ENCODE measurements around the gene ACKR1. TPM values are rescaled to one million over a fixed set of nuclear protein-coding genes. Genes with fewer than 3 reads are reported as not detected.
A peak's percentile ranks its signal among the peaks of the same experiment; 100 is the strongest.

ACKR1 gene, protein sequence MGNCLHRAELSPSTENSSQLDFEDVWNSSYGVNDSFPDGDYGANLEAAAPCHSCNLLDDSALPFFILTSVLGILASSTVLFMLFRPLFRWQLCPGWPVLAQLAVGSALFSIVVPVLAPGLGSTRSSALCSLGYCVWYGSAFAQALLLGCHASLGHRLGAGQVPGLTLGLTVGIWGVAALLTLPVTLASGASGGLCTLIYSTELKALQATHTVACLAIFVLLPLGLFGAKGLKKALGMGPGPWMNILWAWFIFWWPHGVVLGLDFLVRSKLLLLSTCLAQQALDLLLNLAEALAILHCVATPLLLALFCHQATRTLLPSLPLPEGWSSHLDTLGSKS
- 1 to 10 TPM; 3.5 to 6.1 TPM for total RNA-seq
- polyA plus RNA-seq (ENCODE audit: insufficient read length in 2 of 2) = 10 to 100 TPM; 21.6 to 26.8 TPM
- long read RNA-seq, donor 1, transcript ACKR1-201 (1 exons, 1,242 nt) = major isoform, 7 of 13 reads
- long read RNA-seq, donor 1, transcript ACKR1-202 (2 exons, 2,008 nt) = minor isoform, 6 of 13 reads
- long read RNA-seq, donor 1, partial matches to known transcripts = 0 of 13 reads
- long read RNA-seq, donor 1, other reads (novel, unspliced or antisense) = 0 of 13 reads
- long read RNA-seq, donor 2, transcript ACKR1-202 (2 exons, 2,008 nt) = major isoform, 6 of 8 reads
- long read RNA-seq, donor 2, partial matches to known transcripts = 0 of 8 reads
- long read RNA-seq, donor 2, other reads (novel, unspliced or antisense) = 0 of 8 reads
- long read RNA-seq, donor 3, partial matches to known transcripts = 0 of 1 reads
- long read RNA-seq, donor 3, other reads (novel, unspliced or antisense) = 0 of 1 reads
- long read RNA-seq, donor 4, partial matches to known transcripts = 0 of 4 reads
- long read RNA-seq, donor 4, other reads (novel, unspliced or antisense) = 0 of 4 reads

DNA sequence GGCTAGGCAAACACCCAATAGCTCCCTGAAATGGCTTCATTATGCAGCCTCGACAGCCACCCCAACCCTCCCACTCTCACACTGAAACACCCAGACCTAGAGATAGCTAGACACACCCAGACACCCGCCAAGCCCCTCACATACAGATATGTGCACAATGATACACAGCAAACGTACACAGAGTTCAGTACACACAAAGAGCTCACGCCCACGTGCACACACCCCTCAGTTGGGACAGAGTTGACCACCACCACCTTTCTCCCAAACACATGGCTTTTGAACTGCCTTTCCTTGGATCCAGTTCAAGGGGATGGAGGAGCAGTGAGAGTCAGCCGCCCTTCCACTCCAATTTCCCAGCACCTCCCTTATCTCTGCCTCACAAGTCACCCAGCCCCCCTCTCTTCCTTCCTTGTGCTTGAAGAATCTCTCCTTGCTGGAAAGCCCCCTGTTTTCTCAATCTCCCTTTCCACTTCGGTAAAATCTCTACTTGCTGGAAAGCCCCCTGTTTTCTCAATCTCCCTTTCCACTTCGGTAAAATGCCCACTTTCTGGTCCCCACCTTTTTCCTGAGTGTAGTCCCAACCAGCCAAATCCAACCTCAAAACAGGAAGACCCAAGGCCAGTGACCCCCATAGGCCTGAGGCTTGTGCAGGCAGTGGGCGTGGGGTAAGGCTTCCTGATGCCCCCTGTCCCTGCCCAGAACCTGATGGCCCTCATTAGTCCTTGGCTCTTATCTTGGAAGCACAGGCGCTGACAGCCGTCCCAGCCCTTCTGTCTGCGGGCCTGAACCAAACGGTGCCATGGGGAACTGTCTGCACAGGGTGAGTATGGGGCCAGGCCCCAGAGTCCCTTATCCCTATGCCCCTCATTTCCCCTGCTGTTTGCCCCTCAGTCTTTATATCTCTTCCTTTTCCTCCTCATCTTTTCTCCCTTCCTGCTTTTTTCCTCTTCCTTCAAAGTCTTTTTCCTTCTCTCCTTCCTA lies at the start of gene ACKR1:
Gene ACKR1, plus strand, starts transcription at position 715 of the 981 bp plus-strand sequence. Its CDS starts 85 bp downstream, at position 800.
- DNase-seq (ENCODE audit: low read depth in 4 of 6, low spot score in 6 of 6) = peak in 1 of 6 donors; percentile 19
- Histone ChIP-seq H3K27me3 (ENCODE audit: control insufficient read depth, insufficient read depth, low read length) (no peaks in the 10 kb centered on the region), H3K27ac (ENCODE audit: low read depth, low read length) (no peak within 1 kb of the TSS), H3K4me1 (ENCODE audit: control insufficient read depth, insufficient read depth, low read length) (peaks cover 31% of the 10 kb centered on the region), H3K9me3 (ENCODE audit: control insufficient read depth, insufficient read depth, low read length) (no peaks in the 10 kb centered on the region), H3K36me3 (ENCODE audit: control insufficient read depth, insufficient read depth, low read length) (peaks cover 36% of the 10 kb centered on the region), H3K4me3 (ENCODE audit: low read depth, low read length) (no peak within 1 kb of the TSS)
- WGBS (ENCODE audit: insufficient coverage) = 73% methylated on average over 12 of the region's 13 CpGs

DNA sequence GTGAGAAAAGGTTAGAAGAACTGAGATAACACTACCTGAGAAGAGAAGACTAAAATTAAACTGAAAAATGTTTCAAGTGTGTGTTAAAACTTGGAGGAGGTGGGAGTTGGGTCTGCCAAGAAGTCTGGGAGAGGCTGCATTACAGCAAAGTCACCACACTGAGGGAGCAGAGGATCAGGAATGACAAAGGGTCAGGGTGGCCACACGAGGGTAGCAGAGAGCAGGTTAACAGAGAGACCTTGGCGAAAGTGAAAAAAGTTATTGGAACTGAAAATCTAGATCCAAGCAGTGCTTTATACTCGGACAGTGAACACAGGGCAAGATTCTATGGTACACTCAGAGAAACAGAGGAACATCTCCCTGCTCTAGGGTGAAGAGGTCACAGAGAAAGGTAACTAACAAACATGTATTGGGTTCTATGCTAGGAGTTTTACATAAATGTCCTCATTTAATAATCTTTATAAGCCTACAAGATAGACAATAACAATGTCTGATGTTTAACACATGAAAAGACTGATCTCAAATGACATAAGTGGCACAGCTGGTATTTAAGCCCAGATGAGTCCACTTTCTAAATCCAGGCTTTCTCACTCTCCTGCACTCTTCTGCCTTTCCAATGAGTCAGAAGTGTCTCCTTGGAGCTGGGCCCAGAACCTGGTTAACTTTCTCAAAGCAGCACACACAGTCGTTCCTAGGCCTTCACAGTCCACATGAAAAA lies 43.5 kb upstream of the ACKR1 start:
- Histone ChIP-seq H3K4me3 (ENCODE audit: low read depth, low read length) (no peak overlapping the region), H3K27me3 (ENCODE audit: control insufficient read depth, insufficient read depth, low read length) (no peaks in the 10 kb centered on the region), H3K9me3 (ENCODE audit: control insufficient read depth, insufficient read depth, low read length) (no peaks in the 10 kb centered on the region), H3K27ac (ENCODE audit: low read depth, low read length) (no peak overlapping the region), H3K36me3 (ENCODE audit: control insufficient read depth, insufficient read depth, low read length) (no peaks in the 10 kb centered on the region), H3K4me1 (ENCODE audit: control insufficient read depth, insufficient read depth, low read length) (no peaks in the 10 kb centered on the region)
- WGBS (ENCODE audit: insufficient coverage) = 0% methylated on average over 4 of the region's 4 CpGs
- DNase-seq (ENCODE audit: low read depth in 4 of 6, low spot score in 6 of 6) = peak in 3 of 6 donors; percentile 82 to 96 (median 92)

DNA sequence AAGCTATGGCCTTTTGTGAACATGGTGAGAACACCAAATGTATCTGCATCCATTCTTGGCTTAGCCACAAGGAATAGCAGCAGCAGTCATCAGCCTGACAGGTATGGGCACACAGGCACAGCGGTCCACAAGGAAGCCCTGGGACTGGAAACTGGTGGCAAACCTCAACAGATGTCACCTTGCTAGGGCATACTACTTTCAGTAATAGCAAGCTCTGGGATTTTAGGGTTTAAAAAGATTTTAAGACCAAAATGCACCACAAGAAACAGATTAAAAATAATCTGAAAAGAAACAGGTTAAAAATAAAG lies 43.0 kb upstream of the ACKR1 start:
- 80% methylated on average over 1 of the region's 1 CpG for WGBS (ENCODE audit: insufficient coverage)
- no peaks in the 10 kb centered on the region for H3K36me3 ChIP-seq (ENCODE audit: control insufficient read depth, insufficient read depth, low read length)
- H3K27ac ChIP-seq (ENCODE audit: low read depth, low read length) = no peak overlapping the region
- no peak overlapping the region for H3K4me3 ChIP-seq (ENCODE audit: low read depth, low read length)
- no peaks in the 10 kb centered on the region for H3K27me3 ChIP-seq (ENCODE audit: control insufficient read depth, insufficient read depth, low read length)
- H3K9me3 ChIP-seq (ENCODE audit: control insufficient read depth, insufficient read depth, low read length) = no peaks in the 10 kb centered on the region
- DNase-seq (ENCODE audit: low read depth in 4 of 6, low spot score in 6 of 6) = no peak
- H3K4me1 ChIP-seq (ENCODE audit: control insufficient read depth, insufficient read depth, low read length) = no peaks in the 10 kb centered on the region

DNA sequence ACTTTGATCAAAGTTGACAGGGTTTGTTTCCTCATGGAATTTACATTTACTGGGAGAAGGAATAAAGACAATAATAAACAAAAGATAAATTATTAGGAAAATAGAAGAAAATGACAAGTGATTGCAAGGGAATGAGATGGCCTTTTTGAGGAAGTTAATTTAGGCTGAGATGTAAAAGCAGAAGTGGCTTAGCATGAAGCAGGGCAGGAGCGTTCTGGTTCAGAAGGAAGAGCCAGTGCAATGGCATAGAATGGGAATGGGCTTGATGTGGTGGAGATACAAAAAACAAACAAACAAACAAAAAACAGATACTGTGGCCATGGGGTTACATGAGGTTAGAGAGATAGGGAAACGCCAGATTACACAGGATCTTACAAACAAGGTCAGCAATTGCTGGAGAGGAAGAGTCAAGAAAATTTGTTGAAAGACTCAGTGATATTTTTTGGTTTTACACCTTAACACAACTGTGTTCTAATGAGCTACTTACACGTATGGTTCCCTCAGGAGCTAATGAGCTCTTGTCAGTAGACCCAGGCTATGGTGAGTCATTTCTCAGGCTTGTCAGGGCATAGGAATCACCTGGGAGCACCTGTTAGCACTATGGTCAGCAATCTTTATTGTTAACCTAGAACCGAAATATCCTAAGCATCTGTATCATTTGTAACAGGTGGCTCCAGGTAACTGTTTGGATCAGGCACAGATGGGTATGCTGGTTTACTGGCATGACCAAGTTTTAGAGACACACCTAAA lies 42.0 kb upstream of the ACKR1 start:
- Histone ChIP-seq H3K27ac (ENCODE audit: low read depth, low read length) (no peak overlapping the region), H3K27me3 (ENCODE audit: control insufficient read depth, insufficient read depth, low read length) (no peaks in the 10 kb centered on the region), H3K36me3 (ENCODE audit: control insufficient read depth, insufficient read depth, low read length) (no peaks in the 10 kb centered on the region), H3K9me3 (ENCODE audit: control insufficient read depth, insufficient read depth, low read length) (no peaks in the 10 kb centered on the region), H3K4me3 (ENCODE audit: low read depth, low read length) (no peak overlapping the region), H3K4me1 (ENCODE audit: control insufficient read depth, insufficient read depth, low read length) (no peaks in the 10 kb centered on the region)
- WGBS (ENCODE audit: insufficient coverage) = 73% methylated on average over 2 of the region's 4 CpGs
- no peak for DNase-seq (ENCODE audit: low read depth in 4 of 6, low spot score in 6 of 6)

DNA sequence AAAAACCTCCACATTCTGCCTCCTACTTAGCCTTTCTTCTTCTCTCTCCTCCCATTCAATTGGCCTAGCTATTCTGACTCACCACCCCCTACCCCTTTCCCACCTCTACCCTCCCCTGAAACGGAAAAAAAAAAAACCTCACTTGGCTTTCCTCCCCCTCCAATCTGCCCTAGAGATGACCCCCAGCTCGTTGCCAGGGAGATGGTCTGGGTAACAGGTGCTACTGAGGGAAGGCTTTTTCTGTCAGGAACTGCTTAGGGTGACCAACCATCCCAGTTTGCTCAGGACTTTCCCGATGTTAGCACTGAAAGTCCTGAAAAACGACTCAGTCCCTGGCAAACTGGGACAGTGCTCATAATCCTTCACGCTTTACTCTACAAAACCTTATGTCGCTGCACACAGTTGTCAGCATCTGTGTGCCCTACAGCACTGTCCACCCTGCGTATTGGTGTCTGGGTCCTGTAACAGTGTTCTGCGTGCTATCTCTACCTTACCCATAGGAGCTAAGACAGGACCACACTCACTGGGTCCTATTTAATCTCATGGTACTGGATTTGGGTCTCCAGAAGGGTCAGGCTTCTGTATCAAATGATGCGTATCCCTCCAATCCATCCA lies 41.0 kb upstream of the ACKR1 start:
- 56% methylated on average over 6 of the region's 9 CpGs for WGBS (ENCODE audit: insufficient coverage)
- Histone ChIP-seq H3K4me3 (ENCODE audit: low read depth, low read length) (no peak overlapping the region), H3K9me3 (ENCODE audit: control insufficient read depth, insufficient read depth, low read length) (no peaks in the 10 kb centered on the region), H3K4me1 (ENCODE audit: control insufficient read depth, insufficient read depth, low read length) (no peaks in the 10 kb centered on the region), H3K27ac (ENCODE audit: low read depth, low read length) (no peak overlapping the region), H3K27me3 (ENCODE audit: control insufficient read depth, insufficient read depth, low read length) (no peaks in the 10 kb centered on the region), H3K36me3 (ENCODE audit: control insufficient read depth, insufficient read depth, low read length) (no peaks in the 10 kb centered on the region)
- DNase-seq (ENCODE audit: low read depth in 4 of 6, low spot score in 6 of 6) = peak in 2 of 6 donors; percentile 8 to 51

DNA sequence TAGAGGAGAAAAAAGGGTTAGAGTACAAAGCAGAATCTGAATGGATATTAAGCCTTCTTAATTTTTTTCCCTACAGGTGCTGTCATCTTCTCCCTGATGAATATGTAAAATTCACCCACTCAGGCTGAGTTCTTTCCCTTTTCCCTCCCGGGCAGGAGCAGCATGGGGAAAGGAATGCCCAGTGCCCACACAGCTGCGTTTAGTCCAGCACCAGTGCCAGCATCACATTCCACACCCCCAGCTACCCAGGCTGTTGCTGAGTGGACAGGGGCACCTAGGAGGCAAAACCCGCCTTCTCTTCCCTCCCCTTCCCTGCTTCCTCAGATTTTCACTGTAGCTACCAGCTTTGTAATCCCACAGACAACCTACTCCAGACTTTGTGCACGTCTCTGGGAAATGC lies 36.6 kb upstream of the ACKR1 start:
- peaks cover 20% of the 10 kb centered on the region for H3K4me1 ChIP-seq (ENCODE audit: control insufficient read depth, insufficient read depth, low read length)
- H3K27ac ChIP-seq (ENCODE audit: low read depth, low read length) = no peak overlapping the region
- H3K4me3 ChIP-seq (ENCODE audit: low read depth, low read length) = no peak overlapping the region
- H3K27me3 ChIP-seq (ENCODE audit: control insufficient read depth, insufficient read depth, low read length) = no peaks in the 10 kb centered on the region
- 33% methylated on average over 3 of the region's 4 CpGs for WGBS (ENCODE audit: insufficient coverage)
- H3K9me3 ChIP-seq (ENCODE audit: control insufficient read depth, insufficient read depth, low read length) = no peaks in the 10 kb centered on the region
- DNase-seq (ENCODE audit: low read depth in 4 of 6, low spot score in 6 of 6) = peak in 2 of 6 donors; percentile 64 to 75
- H3K36me3 ChIP-seq (ENCODE audit: control insufficient read depth, insufficient read depth, low read length) = no peaks in the 10 kb centered on the region

GRCh38 chr1:159170639-159171038 lies 34.0 kb upstream of the ACKR1 start:
- Histone ChIP-seq H3K4me3 (ENCODE audit: low read depth, low read length) (peak overlapping the region; percentile 64), H3K4me1 (ENCODE audit: control insufficient read depth, insufficient read depth, low read length) (peaks cover 25% of the 10 kb centered on the region), H3K27ac (ENCODE audit: low read depth, low read length) (no peak overlapping the region), H3K27me3 (ENCODE audit: control insufficient read depth, insufficient read depth, low read length) (no peaks in the 10 kb centered on the region), H3K9me3 (ENCODE audit: control insufficient read depth, insufficient read depth, low read length) (no peaks in the 10 kb centered on the region), H3K36me3 (ENCODE audit: control insufficient read depth, insufficient read depth, low read length) (no peaks in the 10 kb centered on the region)
- no peak for DNase-seq (ENCODE audit: low read depth in 4 of 6, low spot score in 6 of 6)
- WGBS (ENCODE audit: insufficient coverage) = 69% methylated on average over 5 of the region's 5 CpGs

- H3K9me3 ChIP-seq (ENCODE audit: control insufficient read depth, insufficient read depth, low read length) = no peaks in the 10 kb centered on the region
- peak within 1 kb of the TSS; percentile 64 for H3K4me3 ChIP-seq (ENCODE audit: low read depth, low read length)
- under 1% methylated on average over 17 of the region's 29 CpGs for WGBS (ENCODE audit: insufficient coverage)
- peak within 1 kb of the TSS; percentile 65 for H3K27ac ChIP-seq (ENCODE audit: low read depth, low read length)
- peak in 3 of 6 donors; percentile 65 to 96 (median 94) for DNase-seq (ENCODE audit: low read depth in 4 of 6, low spot score in 6 of 6)
- no peaks in the 10 kb centered on the region for H3K36me3 ChIP-seq (ENCODE audit: control insufficient read depth, insufficient read depth, low read length)
- H3K4me1 ChIP-seq (ENCODE audit: control insufficient read depth, insufficient read depth, low read length) = peaks cover 25% of the 10 kb centered on the region
- no peaks in the 10 kb centered on the region for H3K27me3 ChIP-seq (ENCODE audit: control insufficient read depth, insufficient read depth, low read length)
These were observed 33.4 kb upstream of the ACKR1 start, which contains the start of gene CADM3 for GRCh38 chr1:159171254-159171687. Gene CADM3, plus strand, starts transcription at chr1:159171615. Its CDS starts 151 bp downstream, at chr1:159171766.
